Fibroblast of lung (primary cell): ENCODE results near the gene SLC13A2. TPM values are rescaled to one million over a fixed set of nuclear protein-coding genes. Genes with fewer than 3 reads are reported as not detected.

Experiments
- DNase-seq, 2 donors: peaks; one replicate each; pipeline versions ENCODE4 v3.0.0 to v3.0.0-alpha.2; 2010; ENCODE audit warnings: low read depth in 2 of 2
- H2AFZ ChIP-seq: 2 replicates; pipeline ENCODE4 v1.5.1; 2012; ENCODE audit warnings: low read length, control low read depth, inconsistent platforms
- H3K27ac ChIP-seq: 2 replicates; pipeline ENCODE4 v1.5.1; 2011; ENCODE audit warnings: low read length, control low read depth; ENCODE audit not compliant: insufficient read depth
- H3K27me3 ChIP-seq: 2 replicates; pipeline ENCODE4 v1.5.1; 2011; ENCODE audit warnings: mild to moderate bottlenecking, low read length; ENCODE audit not compliant: control insufficient read depth, insufficient read depth
- H3K36me3 ChIP-seq: 2 replicates; pipeline ENCODE4 v1.5.1; 2011; ENCODE audit warnings: low read length; ENCODE audit not compliant: control insufficient read depth, insufficient read depth
- H3K4me1 ChIP-seq: 2 replicates; pipeline ENCODE4 v1.5.1; 2011; ENCODE audit warnings: low read length; ENCODE audit not compliant: control insufficient read depth, insufficient read depth; ENCODE audit errors: extremely low read depth
- H3K4me2 ChIP-seq: 2 replicates; pipeline ENCODE4 v1.5.1; 2011; ENCODE audit warnings: low read length, control low read depth; ENCODE audit not compliant: insufficient read depth; ENCODE audit errors: extremely low read depth
- H3K4me3 ChIP-seq, 4 experiments: fragments of 200-600 bp in 1 of 4; sonication (generic) in 1 of 4; replicated peaks in 1 of 4; 2 replicates each; pipeline ENCODE4 v1.5.1; 2011 to 2016; ENCODE audit warnings: low read length in 4 of 4, low read depth in 3 of 4, mild to moderate bottlenecking in 3 of 4, control low read depth in 2 of 4, inconsistent platforms in 1 of 4, mixed read lengths in 1 of 4; ENCODE audit not compliant: insufficient read depth in 1 of 4; ENCODE audit errors: control extremely low read depth in 1 of 4
- H3K79me2 ChIP-seq: 2 replicates; pipeline ENCODE4 v1.5.1; 2012; ENCODE audit warnings: mild to moderate bottlenecking, low read length, inconsistent platforms; ENCODE audit not compliant: control insufficient read depth, insufficient read depth
- H3K9ac ChIP-seq: 2 replicates; pipeline ENCODE4 v1.5.1; 2011; ENCODE audit warnings: mild to moderate bottlenecking, low read length, control low read depth; ENCODE audit not compliant: insufficient read depth
- H3K9me3 ChIP-seq: 2 replicates; pipeline ENCODE4 v1.5.1; 2012; ENCODE audit warnings: low read depth, low read length; ENCODE audit not compliant: control insufficient read depth, insufficient read depth
- H4K20me1 ChIP-seq: 2 replicates; pipeline ENCODE4 v1.5.1; 2011; ENCODE audit warnings: low read length; ENCODE audit not compliant: control insufficient read depth, insufficient read depth; ENCODE audit errors: extremely low read depth
- EZH2 ChIP-seq: IDR thresholded peaks from 2 replicates; pipeline ENCODE4 v1.5.1; 2012; ENCODE audit warnings: low read length, control low read depth, mild to moderate bottlenecking; ENCODE audit errors: missing control alignments
- polyA plus RNA-seq, 2 donors: library from polyadenylated mRNA; depleted of rRNA in 1 of 2; stranded (reverse) in 1 of 2; unstranded in 1 of 2; fragments of >200 nt; gene quantifications; 2 replicates each; pipeline ENCODE4 v1.2.1, GENCODE V29; 2011 to 2012; ENCODE audit warnings: missing spikeins in 1 of 2
- total RNA-seq: library from RNA; depleted of rRNA; stranded (reverse); fragments of >200 nt; gene quantifications from 2 replicates; pipeline ENCODE4 v1.2.1, GENCODE V29; 2014
- TF ChIP-seq, protein P1 (sequence below), 2 donors: IDR thresholded peaks in 1 of 2; conservative IDR thresholded peaks in 1 of 2; 1 replicate in 1 of 2; 2 replicates in 1 of 2; pipeline ENCODE4 v1.5.1; 2011 to 2012; ENCODE audit warnings: low read length in 2 of 2, control low read depth in 1 of 2, inconsistent platforms in 1 of 2, low read depth in 1 of 2, mild to moderate bottlenecking in 1 of 2

Gene SLC13A2
- total and polyA plus RNA-seq, 2 donors (not counting 1 experiment from before 2014, with no cell fraction given), result not detected

DNA sequence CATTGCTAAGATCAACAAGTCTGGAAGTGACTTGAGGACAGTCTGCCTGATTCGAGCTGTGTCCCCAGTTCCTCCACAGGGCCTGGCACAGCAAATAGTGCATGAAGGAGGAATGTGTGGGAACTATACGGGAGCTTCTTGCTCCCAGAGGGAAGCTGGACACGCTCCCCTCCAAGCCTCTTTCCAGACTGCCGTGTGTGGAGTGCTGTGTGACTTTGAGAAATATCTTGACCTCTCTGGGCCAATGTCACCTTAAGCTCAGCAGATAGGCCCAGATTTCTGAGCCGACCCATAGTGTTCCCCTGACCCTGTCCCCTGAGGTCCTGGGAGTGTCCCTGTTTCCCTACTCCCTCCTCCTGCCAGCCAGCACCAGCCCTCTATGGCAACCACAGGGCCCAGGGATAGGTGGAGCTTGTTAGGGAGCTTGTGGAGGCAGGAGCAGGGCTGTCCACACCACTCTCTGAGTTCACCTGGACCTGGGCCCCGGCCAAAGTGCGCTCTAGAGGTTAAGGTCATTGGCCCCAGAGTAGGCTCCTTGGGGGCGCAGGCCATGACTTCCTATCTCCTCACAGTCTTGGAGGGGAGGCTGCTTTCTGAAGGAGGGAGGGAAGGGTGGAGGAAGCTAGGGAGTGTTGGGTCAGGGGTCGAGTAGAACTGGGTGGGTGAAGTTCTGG lies 26.4 kb downstream of the SLC13A2 start:
- H3K9ac ChIP-seq, result no peak overlapping the region
- H3K4me3 ChIP-seq, result no peak overlapping the region
- no peaks in the 10 kb centered on the region for H3K36me3 ChIP-seq
- no peak overlapping the region for H3K27ac ChIP-seq
- TF ChIP-seq, protein P1, sequence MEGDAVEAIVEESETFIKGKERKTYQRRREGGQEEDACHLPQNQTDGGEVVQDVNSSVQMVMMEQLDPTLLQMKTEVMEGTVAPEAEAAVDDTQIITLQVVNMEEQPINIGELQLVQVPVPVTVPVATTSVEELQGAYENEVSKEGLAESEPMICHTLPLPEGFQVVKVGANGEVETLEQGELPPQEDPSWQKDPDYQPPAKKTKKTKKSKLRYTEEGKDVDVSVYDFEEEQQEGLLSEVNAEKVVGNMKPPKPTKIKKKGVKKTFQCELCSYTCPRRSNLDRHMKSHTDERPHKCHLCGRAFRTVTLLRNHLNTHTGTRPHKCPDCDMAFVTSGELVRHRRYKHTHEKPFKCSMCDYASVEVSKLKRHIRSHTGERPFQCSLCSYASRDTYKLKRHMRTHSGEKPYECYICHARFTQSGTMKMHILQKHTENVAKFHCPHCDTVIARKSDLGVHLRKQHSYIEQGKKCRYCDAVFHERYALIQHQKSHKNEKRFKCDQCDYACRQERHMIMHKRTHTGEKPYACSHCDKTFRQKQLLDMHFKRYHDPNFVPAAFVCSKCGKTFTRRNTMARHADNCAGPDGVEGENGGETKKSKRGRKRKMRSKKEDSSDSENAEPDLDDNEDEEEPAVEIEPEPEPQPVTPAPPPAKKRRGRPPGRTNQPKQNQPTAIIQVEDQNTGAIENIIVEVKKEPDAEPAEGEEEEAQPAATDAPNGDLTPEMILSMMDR (conservative IDR thresholded peaks at IDR 0.05 in 1 of 2, IDR thresholded peaks at IDR 0.05 in 1 of 2; ENCODE audit: low read depth in 1 of 2, low read length in 2 of 2), result no peak
- TF ChIP-seq EZH2, result no peak
- no peaks in the 10 kb centered on the region for H3K9me3 ChIP-seq
- H3K4me2 ChIP-seq, result no peak overlapping the region
- H2AFZ ChIP-seq, result no peak overlapping the region
- H3K4me1 ChIP-seq, result no peaks in the 10 kb centered on the region
- peaks cover 2% of the 10 kb centered on the region for H3K27me3 ChIP-seq
- no peaks in the 10 kb centered on the region for H4K20me1 ChIP-seq
- DNase-seq, result no peak
- H3K79me2 ChIP-seq, result no peaks in the 10 kb centered on the region

DNA sequence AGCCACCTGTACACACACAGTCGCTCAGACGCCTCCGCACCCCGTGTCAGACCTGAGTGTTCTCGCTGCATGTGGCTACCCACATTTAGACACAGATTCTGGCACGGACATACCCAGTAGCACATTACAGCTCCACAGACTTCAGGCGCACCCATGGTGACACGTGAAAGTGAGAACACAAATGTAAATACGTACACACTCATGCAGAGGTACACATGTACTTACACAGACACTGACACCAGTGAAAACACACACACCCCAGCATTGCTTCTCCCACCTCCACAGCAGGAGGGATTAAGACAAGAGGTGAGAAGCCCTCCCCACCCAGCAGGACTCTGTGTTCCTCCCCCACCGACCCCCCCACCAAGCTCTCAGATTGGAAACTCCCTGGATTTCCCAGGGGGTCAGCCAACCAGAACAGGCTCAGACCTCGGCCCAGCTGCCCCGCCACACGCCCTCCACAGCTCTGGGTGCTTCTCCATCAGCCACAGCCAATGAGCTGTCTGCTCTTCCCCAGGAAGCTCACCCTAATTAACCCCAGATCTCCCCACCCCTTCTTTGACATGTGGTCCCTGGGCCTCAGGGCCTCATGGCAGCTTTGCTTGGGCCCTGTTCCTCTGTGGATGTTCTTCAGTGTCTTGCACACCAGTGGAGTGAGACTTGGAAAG lies 27.4 kb downstream of the SLC13A2 start:
- H2AFZ ChIP-seq, result no peak overlapping the region

More for the DNA sequence above, 27.4 kb downstream of the SLC13A2 start:
- H3K9ac ChIP-seq, result no peak overlapping the region
- no peaks in the 10 kb centered on the region for H3K36me3 ChIP-seq
- no peaks in the 10 kb centered on the region for H4K20me1 ChIP-seq
- no peaks in the 10 kb centered on the region for H3K9me3 ChIP-seq
- H3K27ac ChIP-seq, result no peak overlapping the region
- H3K27me3 ChIP-seq, result peaks cover 6% of the 10 kb centered on the region
- H3K4me2 ChIP-seq, result no peak overlapping the region
- DNase-seq, result no peak
- TF ChIP-seq, protein P1 (conservative IDR thresholded peaks at IDR 0.05 in 1 of 2, IDR thresholded peaks at IDR 0.05 in 1 of 2; ENCODE audit: low read depth in 1 of 2, low read length in 2 of 2), result no peak
- TF ChIP-seq EZH2, result no peak
- H3K4me1 ChIP-seq, result no peaks in the 10 kb centered on the region
- no peaks in the 10 kb centered on the region for H3K79me2 ChIP-seq
- H3K4me3 ChIP-seq, result no peak overlapping the region
